GM12872 (cell line): Measurements from ENCODE around the gene CSMD2.

ENCODE experiments used
- CTCF ChIP-seq: IDR thresholded peaks from 3 replicates; pipeline ENCODE4 v1.5.1; 2011; ENCODE audit warnings: low read depth, mild to moderate bottlenecking, low read length, moderate library complexity; ENCODE audit not compliant: insufficient read depth

Gene CSMD2

GRCh38 chr1:33903210-33903589, 261.8 kb downstream of the CSMD2 start:
- no peak for TF ChIP-seq CTCF

GRCh38 chr1:33902486-33903209, 262.4 kb downstream of the CSMD2 start:
- no peak for TF ChIP-seq CTCF

DNA sequence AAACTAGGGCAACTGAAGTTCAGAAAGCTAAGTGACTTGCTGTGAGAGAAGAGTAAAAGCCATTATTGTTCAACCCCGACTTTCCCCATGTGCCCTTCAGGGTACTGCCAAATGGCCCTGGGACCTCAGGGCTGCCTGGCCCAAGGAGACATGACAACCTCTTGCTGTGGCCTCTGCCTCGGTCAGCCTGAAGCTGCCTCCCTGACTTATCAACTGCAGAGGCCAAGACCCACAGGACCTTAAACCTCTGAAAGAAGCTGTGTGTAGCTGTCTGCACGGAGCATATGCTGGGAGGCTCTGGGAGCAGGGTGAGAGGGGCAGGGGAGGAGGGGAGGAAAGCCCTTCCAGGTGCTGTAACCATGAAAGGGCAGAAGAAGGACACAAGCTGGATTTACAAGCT, 265.3 kb downstream of the CSMD2 start:
- TF ChIP-seq CTCF = no peak

- no peak for TF ChIP-seq CTCF
Measured at GRCh38 chr1:33898881-33899280, 266.1 kb downstream of the CSMD2 start.

DNA sequence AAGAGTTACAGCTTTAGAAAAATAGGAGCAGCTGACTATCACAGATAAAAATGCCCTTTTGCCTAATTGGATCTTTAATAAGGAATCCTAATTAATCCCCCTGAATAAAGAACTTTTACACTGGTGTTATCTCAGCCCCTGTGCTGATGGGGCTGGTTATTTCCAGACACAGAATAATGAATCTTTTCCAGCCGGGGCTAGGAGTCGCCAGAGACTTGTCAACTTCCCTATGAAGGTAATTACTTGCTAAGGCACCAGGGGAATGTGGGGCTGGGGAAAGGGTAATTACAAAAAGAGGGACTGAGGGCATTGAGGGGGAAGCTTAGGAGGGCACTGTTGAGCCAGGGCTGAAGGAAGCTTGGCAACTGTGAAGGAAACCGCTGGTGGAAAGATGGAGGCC, 266.6 kb downstream of the CSMD2 start:
- no peak for TF ChIP-seq CTCF

DNA sequence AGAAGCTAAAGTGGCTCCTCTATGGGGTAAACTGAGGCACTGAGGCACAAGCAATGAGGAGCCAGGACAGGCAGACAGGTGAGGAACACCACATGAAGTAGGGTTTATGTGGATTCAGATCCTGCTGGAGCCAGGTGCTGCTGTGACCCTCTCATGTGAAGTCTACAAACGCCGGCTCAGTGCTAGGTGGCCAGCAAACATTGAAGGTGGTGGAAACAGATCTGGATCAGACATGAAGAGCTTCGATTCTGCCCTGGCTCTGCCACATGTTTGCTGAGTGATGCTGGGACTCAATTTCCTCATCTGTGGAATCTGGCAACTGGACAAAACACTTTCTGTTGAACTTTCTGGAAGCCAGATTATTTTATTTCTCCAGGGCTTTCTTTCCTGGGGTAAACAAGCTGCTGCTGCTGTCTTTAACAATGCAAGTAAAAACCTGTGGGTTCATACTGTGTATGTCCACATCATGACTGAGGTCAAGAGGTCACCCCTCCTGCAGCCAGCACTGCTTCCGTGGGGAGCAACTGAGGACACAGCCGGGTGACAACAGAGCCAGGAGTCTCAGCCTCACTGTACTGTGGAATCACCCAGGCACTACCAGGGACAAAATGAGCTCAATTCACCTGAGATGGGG, 267.8 kb downstream of the CSMD2 start:
- TF ChIP-seq CTCF = no peak

GRCh38 chr1:33895976-33896375, 269.1 kb downstream of the CSMD2 start:
- no peak for TF ChIP-seq CTCF
